HG02623 (cell line): ENCODE measurements around the gene REG1B.

Source experiments
- ATAC-seq: cut with Tn5 transposase; IDR thresholded peaks from one replicate; pipeline ENCODE4 v1.9.1; 2021; ENCODE audit warnings: moderate library complexity; ENCODE audit not compliant: unreplicated experiment

REG1B gene, protein sequence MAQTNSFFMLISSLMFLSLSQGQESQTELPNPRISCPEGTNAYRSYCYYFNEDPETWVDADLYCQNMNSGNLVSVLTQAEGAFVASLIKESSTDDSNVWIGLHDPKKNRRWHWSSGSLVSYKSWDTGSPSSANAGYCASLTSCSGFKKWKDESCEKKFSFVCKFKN

DNA sequence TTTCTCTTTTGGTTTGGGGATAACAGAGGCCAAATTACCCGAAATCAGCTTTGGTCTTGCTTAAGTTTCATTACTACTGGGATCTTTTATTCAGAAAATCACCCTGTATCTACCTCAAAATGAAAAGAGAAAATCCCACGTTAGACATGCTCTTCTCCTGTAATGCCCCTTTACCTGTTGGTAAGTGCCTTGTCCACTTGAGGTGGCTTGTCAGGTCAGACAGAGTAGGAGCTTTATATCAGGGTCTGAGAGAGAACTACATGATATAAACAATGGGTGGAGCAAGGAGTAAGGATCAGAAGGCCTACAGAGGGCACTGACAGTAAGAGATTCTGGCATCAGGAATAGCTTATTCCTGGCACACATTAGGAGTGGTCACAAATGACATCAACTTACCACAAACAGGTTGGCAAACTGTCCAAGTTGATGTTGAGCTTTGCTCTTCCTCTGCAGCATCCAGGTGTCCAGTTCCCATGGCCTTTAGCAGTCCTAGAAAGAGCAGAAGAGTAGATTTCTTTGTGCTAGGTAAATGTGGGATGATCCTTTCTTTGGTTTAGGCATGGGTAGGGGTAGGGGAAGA, at the start of gene REG1B:
Gene REG1B, minus strand, starts transcription at position 209 of the 580 bp plus-strand sequence. CDS start 381 bp downstream, outside the sequence.
- ATAC-seq = no peak

DNA sequence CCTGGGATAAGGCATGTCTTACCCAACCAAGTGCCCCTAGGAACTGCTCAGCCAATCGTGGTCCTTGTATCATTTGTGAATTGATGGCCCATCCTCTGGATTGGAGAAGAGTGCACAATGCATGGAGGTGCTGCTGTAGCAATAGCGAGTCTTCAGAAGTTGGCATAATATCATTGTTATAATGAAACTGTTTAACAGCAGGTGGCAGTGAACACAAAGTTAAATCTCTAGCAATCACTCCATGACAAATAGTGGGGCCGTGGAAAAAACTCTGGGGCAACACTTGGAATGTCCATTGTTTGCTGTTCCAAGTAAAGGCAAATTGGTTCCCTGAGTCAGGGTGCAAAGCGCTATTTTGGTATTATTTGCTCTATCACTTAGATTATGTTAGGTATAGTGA, 43.9 kb upstream of the REG1B start:
- ATAC-seq = no peak

DNA sequence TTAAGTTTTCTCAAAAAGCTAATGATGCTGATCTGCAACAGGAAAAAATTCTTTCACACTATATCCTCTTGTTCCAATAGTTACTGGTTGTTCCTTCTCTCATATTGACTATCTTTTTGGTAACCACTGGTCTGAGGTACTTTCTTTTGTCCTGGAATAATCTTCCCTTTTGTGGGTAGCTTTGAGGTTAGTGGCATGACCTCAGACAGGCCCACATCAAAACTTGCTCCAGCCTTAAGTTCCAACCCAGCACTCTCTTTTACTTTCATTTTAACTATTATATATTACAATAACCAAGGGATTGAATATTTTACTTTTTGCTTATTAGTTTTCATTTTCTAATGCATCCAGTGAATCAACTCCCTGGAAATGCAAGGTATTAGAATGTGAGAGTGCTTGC, 42.0 kb upstream of the REG1B start:
- no peak for ATAC-seq

DNA sequence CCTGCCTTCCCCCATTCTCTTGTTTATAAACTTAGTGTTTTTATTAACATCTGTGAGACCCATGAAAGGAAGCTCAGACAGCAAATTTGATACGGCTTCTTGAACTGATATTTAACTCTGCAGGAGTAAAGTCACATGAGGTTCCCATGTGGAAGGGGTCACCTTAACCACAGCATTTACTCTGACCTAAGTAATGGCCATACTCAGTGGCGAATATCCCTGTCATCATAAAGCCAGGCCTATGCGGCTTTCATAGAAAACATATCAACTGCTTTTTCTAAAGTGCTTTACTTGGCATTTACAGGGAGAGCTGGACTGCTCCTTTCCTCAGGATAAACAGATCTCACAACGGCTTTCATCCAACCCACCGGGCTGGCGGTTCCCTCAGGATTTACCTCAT, 41.5 kb upstream of the REG1B start:
- no peak for ATAC-seq

DNA sequence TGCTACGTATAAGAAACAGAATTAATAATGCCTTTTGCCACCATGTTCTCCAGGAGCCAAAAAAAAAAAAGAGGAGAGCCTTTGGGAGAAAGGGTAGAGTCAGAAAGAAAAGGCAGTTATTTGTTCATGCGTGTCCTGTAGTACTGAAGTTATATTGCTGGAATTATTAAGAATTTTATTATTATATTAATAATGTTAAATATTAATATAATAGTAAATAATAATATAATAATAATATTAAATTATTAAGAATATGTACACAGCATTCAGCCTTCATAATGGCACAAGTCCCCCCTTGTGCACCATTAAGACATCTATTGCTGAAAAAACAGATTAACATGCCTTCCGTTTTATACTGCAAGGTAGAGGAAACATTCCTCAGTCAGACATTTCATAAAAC, 40.6 kb upstream of the REG1B start:
- ATAC-seq = no peak

DNA sequence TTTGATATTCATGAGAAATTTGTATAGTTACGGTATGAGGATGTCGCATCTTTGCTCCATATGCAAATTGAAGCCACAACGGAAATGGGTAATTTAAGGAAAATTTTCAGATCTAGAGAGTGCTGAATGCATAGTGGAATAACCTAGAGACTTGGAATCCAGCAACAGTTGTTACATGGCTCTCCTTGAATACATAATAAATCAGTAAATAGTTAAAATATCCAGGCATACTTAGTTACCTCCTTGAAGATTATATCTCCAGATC, 37.9 kb upstream of the REG1B start:
- no peak for ATAC-seq

DNA sequence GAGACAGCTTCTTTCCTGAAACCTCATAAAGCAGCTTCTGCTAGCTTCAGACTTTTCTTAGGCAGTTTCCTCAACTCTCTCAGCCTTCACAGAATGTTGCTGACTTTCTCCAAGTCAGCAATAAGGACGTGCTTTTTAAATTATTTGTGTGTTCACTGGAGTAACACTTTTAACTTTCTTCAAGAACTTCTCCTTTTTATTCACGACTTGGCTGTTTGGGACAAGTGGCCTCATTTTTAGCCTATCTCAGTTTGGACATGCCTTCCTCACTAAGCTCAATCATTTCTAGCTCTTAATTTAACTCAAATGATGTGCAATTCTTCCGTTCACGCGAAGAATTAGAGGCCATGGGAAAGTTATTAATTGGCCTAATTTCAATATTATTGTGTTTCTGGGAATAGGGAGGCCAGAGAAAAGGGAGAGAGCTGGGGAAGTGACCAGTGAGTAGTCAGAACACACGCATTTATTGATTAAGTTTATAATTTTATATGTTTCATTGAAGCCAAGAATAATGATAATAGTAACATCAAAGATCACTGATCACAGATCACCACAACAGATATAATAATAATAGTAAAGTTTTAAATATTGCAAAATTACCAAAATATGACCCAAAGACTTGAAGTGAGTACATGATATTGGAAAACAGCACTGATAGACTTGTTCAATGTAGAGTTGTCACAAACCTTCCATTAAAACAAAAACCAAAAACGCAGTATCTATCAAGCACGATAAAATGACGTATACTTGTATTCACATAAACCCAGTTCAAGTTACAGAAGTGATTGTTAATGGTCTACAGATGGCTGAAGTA, 37.3 kb upstream of the REG1B start:
- no peak for ATAC-seq

DNA sequence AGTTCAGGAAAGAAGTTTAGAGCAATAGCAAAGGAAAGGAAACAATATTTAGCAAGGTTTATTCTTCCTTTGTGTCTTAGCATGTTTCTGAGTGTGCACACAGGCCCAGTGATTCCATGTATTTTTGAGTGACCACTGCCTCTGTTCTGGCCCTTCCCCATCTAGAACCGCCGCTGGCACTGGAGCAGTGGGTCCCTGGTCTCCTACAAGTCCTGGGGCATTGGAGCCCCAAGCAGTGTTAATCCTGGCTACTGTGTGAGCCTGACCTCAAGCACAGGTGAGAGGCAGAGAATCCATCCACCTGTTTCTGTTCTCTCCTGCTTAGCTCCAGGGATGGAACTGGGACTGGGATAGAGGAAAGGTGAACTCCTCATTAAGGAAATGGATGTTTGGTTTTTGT, 34.9 kb upstream of the REG1B start:
- ATAC-seq = no peak

DNA sequence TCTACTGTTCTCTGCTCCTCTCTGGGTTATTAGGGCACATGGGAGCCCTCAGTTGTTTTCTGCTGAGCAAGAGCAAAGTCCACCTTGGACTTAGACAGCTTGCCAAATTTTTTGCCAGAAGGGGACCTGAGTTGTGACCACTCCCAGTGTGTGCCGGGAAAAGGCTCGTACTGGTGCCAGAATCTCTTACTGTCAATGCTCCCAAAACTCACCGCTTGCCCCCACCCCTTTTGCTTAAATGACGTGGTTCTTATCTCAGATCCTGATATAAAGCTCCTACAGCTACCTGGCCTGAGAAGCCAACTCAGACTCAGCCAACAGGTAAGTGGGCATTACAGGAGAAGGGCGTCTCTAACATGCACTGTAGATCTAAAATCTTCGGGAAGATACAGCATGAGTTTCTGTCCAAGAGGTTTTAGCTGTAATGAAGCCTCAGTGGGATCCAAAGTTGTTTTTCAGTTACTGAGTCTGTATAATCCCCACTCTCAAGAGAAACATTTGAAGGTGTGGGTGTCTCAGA, 32.5 kb upstream of the REG1B start, which contains the start of gene REG1A:
Gene REG1A, plus strand, starts transcription at position 295 of the 520 bp plus-strand sequence. CDS start 374 bp downstream, outside the sequence.
- ATAC-seq = no peak

DNA sequence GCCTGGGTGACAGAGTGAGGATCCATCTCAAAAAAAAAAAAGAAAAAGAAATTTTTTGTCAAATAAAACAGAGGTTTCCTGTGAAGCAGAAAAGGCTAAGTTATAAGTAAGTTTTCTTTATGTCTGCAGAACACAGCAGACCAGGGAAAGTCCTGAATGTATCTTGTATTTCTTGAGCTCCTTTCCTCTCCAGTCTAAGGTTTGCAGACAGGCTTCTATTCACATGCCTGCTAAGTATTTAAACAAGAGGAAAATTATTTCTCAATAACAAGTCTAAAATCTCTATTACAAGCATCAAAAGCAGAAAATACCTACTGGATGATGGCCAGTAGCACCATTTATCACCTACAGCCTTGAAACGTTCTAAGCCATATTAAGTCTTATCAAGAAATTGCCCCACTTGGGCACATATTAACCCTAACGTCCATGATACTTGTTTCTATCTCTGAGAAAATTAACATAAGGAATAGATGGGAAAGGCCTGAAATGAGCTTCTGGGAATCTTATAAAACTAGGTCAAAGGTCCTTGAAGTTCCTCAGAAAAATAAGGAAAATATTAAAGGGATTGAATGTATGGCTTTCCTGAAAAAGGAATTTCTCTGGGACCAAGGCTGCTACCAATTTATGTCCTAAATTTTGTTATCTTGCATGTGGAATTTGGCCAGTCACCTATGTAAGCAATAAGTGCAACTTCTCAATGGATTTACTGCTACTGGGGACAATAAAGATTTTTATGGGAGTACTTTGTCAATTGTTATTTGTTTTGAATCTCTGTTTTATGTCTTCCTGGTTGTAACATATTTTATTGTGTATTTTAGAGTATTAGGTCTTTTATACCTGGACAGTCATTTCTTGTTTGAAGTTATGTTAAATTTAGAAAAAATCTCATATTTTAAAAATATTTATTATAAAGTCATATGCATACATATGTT, 29.5 kb upstream of the REG1B start:
- no peak for ATAC-seq

DNA sequence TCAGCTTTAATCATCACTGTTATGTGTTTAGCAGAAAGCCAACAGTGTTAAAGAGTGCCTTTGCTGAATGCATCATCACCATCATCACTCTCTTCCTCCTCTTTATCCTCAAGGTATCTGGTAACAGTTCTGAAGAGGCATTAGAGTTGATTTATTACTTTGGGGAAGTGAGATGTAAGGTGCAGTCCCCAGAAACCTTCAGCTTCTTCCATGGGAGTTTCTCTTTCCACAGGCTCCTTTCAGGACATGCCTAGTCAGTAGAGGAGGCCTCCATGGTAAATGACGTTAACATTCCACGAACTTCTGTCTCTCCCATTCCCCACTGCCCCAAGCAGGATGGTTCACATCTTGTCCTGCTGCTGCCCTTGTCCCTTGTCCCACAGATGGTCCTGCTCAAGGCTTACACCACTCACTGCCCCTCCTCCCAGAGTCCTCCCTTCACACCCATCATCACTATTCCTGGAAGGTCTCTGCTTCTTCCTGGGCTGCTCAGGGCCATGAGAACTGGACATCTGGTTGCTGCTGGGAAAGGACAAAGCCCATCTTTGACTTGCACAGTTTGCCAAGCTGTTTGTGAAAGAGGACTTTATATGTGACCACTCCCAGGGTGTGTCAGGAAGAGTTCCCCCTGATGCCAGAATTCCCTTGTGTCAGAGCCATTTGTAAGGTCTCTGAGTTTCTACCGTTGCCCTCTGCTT, 27.2 kb upstream of the REG1B start:
- ATAC-seq = no peak

DNA sequence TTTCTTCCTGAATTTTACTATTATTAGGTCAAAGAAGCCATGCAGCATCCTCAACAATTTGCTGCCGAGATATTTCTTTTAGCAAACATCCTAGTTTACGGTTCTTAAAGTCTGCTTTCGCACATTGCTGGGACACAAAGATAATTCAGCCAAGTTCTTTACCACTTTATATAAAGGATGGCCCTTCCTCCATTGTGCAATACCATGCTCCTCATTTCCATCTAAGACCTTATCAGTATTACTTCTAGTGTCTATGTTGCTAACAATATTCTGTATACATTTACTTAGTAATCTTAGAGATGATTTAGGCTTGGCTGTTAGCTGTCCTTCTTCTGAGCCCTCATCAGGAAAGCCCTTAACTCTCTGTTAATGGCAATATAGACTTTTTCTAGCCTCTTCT, 24.5 kb upstream of the REG1B start:
- no peak for ATAC-seq

DNA sequence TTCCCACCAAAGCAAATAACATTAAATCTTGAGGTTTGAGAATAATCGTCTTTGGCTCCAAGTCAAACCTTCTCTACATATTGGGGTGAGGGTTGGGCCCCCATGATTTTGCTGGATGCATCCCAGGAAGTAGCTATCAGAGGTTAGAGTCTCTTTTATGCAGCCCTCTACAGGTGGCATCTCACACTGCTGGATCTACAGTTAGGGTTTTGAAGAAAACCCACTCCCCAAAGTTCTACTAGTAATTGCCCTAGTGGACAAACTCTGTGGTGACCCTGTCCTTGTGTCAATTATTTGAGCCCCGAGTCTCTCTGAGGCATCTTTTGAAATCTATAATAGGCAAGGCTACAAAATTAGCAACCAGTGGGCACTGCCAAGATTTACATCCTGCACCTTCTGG, 17.5 kb upstream of the REG1B start:
- ATAC-seq = no peak

DNA sequence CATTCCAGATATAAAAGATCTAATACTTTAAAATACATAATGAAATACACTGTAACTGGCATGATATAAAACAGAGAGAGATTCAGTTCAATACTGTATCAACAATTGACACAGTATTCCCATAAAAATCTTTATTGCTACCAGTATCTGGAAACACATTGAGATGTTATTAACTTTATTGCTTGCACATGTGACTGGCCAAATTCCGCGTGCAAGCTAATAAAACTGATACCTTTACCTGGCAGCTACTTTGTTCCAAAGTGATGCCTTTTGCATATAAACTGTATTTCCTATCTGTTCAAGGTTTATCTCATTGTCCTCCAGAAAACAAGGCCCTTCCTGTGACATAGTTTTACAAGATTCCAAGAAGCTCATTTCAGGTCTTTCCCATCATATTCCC, 15.4 kb upstream of the REG1B start:
- ATAC-seq = no peak

DNA sequence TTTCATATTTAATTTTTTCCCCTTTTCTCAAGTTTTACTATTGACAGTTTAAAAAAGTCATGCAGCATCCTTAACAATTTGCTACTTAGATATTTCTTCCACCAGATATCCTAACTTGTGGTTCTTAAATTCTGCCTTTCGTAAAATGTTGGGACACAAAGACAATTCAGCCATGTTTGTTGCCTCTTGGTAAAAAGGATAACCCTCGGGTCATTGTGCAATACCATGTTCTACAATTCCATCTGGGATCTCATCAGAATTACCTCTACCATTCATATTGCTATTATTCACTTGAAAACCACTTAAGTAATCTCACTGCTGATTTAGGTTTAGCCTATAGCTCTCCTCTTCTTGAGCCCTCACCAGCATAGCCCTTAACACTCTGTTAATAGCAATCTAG, 13.2 kb upstream of the REG1B start:
- no peak for ATAC-seq

DNA sequence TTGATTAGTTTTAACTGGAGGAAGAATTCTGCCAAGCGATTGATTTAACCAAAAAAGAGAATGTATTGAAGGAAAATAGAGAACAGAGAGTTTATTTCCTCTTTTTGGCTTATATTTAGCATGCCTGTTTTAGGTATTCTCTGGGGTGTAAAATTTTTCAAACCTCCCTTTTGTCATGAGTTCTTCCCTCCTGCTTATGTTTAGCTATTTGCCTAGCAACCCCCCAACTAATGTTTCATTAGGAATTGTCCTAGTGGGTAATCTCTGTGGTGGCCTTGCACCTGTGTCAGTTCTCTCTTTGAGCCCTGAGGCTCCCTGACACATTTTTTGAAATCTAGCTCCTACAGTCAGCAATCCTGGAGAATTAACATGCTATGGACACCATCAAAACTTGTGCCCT, 12.5 kb upstream of the REG1B start:
- ATAC-seq = no peak

DNA sequence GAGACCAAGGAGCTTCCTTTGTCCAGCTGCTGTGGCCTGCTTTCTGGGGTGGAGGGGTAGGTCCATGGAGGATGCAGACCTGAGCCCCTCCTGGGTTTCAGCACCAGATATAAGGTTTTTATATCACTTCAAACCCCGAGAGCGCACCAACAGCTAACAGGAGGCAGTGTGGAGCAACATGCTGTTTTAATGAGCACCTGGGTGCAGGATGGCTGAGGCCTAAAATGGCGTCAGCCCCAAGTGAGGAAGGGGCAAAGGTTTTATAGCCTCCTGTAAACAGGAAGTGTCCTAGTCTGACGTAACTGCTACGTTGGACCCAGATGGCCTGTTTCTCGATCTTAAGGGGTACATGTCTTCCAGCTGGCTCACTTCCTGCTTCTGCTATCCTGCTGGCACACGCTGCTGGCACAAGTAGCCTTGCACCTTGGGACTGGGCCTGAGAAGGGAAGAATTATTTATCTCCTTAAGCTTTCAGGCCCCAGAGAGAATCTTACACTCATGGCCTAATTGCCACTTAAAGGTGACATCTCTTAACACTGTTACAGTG, 11.4 kb upstream of the REG1B start:
- ATAC-seq = no peak

DNA sequence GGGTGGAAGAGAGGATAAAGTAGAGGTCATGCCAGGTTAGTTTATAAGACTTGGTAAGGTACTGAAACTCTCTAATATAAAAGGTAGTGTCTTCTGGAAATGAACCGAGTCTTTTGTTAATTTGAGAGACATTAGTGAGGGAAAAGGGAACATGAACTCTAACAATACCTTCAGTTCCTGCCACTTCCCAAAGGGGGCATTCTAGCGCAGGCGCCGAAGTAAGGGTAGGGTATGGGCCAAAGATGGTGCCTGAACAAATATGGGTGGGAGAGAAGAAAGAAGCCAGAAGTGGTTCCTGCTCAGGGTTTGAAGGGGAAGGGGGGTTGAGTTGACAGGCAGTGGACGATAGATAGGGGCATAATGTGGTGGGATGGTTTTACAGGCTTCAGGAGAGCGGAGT, 10.1 kb upstream of the REG1B start:
- no peak for ATAC-seq

DNA sequence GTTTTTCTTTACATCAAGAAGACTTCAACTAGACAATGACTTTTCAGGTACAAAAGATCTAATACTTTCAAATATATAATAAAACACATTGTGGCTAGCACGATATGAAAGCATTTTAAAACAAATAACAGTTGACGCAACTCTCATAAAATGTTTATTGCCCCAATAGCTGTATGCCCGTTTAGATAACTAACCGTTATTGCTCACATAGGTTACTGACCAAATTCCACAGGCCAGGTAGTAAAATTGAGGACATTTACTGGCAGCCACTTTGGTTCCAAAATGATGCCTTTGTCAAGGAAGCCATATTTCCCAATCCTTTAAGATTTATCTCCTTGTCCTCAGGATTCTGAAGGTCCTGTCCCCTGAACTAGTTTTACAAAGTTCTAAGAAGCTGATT, 2.9 kb upstream of the REG1B start:
- no peak for ATAC-seq

DNA sequence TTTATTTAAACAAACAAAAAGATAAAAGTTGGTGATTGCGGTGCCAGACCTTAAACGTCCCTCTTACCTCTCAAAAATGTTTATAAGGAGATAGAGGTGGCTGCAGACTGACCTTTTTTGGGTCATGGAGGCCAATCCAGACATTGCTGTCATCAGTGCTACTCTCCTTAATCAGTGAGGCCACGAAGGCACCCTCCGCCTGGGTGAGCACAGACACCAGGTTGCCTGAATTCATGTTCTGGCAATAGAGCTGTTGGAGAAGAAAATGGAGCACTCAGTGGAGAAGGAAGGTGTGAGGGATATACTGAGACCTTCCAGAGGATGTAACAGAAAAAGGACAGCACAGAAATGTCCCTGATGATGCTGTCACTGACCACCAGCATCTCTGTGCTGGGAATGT, 1.5 kb downstream of the REG1B start:
- ATAC-seq = no peak
